GM19099 (cell line): ENCODE data around the gene ERMARD.

Experiments used
- POLR2A ChIP-seq: IDR thresholded peaks from 3 replicates; pipeline ENCODE4 v1.6.1; 2011; ENCODE audit warnings: low read depth; ENCODE audit not compliant: insufficient read length; ENCODE audit errors: extremely low read depth

Gene ERMARD

DNA sequence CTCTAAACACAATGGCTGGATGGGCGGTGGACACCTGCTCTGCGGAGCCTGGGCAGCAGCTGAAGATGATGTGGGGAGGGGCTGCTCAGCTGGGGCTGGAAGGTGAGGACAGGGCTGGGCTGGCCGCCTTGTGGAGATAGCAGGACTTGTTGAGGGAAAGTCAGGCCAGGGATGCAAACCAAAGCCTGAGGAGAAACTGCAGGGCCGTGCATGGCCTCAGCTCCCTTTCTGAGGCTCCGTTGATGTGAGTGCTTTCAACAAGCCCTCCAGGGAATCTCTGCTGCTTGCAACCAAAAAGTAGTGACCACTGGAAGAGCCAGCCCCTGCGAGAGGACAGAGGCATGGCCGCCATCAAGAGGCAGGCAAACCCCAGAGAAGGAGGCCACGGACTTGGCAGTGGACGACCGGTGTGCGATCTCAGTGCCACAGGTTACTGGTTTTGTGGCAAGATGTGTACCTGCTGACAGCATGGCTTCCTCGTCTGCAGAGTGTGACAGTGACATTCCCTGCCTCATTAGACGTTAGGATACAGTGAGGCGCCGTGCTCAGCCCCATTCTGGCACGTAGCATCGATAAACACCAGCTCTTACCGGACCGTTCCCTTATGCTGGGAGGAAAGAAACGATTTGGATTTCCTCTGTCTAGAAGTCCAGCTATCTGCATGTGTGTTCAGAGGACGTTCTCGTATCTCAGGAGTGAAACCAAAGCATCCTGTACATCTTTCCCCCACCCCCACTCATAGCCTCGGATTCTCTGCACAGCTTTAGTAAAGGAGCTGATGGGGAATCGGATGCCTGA lies 37.9 kb downstream of the ERMARD start:
- no peak for TF ChIP-seq POLR2A

DNA sequence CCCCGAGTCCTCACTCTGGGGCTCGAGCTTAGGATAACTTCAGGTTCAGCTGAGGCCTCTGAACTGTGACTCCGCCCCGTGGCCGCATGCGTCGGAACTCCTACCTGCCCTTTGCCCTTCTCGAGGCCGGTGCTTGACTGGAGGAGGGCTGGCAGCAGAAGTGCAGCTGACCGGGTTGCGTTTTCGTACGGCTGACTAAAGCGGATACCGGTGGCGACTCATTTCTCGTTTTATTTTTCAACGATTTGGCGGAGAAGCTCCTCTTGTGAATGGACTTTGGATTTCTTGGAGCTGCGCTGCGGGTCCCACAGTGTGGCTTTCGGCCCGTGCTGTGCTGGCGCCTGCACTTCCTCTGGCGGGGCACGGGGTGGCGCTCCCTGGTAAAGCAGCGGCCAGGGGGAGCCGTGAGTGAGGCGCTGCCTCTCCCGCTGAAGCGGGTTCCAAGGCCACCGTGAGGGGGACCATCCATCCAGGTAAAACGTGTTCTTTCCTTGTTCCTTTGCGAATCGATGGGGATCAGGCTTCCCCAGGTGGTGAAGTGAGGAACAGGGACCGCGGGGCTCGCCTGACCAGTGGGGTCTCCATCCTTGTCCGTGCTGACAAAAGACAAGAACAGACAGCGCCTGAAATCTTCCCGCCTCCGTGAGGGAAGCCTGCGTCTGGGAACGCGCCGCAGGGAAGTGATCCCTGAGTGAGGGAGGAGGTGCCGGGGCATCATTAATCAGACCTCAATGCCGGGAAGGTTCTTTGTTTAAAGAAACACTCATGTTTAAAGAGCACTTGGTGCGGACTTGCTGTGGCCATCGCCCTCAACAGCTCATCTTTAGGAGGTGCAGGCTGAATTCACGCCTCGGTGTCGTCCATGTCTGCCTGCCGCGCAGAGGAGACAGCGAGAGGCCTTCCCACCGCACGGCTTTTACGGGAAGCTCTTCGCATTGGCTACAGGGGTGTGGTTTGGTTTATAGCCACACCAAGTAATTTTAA lies 38.8 kb downstream of the ERMARD start:
- no peak for TF ChIP-seq POLR2A

DNA sequence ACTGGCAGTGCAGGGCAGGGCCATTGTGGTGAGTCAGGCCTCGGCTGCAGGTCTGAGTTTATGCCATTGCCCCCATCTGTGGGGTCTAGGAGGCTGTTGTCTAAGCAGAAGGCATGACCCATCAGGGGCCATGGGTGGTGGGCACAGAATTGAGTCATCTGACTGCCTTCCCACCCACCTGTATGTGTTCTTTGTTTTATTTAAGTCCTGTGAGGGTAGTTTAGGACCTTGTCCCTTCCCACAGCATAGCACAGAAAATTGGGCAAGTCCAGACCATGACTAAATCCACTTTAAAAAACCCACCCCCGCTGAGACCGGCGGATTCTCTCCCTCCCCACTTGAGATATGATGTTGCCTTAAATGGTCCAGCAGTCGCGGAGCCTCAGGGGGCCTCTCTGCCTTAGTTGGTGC lies 40.3 kb downstream of the ERMARD start:
- no peak for TF ChIP-seq POLR2A

DNA sequence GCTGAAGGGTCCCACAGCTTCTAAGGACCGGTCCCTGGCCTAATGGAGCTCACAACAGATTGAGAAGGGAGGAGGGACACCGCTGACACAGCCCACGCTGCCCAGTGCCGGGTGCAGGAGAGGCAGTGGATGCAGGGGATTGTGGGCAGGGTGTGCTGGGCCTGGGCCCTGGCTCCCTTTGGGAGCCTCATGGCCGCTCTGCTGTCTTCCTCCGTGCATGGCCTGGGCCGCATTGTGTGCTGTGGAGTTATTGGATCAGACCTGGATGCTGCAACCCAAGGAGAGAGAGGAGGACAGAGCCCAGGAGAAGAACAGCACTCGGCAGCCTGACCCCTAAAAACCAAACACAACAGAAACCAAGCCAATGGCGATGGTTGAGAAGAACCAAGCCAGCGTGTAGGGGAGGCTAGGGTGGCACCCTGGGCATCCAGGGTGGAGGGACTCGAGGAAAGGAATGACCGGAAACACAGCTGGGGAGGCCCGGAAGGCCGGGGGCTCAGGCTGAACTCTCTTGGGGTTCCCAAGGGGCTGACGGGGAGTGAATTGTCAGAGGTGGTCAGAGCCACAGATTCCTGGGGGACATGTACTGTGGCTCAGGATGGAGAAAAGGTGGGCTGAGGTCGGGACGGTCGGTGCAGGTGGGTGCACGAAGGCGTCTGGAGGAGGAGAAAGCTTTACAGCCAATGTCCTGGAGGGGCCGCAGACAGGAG lies 41.0 kb downstream of the ERMARD start:
- TF ChIP-seq POLR2A = no peak

DNA sequence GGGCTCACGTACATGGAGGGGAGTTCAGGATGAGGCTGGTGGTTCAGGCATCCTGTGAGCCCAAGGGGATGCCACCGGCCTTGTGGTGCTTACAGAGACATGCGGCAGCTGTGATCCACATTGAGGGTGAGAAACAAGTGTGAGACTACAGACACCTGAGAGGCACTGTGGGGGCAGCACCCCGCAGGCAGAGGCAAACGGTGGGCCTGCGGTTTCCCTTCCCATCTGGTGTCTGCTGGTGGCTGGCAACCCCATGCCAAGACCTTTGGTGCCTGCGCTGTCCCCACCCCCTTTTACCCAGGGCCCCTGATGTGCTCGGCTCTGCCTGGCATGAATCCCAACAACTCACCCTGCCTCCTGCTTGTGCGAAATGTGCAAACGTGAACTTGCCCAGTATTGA lies 42.0 kb downstream of the ERMARD start:
- TF ChIP-seq POLR2A = no peak

DNA sequence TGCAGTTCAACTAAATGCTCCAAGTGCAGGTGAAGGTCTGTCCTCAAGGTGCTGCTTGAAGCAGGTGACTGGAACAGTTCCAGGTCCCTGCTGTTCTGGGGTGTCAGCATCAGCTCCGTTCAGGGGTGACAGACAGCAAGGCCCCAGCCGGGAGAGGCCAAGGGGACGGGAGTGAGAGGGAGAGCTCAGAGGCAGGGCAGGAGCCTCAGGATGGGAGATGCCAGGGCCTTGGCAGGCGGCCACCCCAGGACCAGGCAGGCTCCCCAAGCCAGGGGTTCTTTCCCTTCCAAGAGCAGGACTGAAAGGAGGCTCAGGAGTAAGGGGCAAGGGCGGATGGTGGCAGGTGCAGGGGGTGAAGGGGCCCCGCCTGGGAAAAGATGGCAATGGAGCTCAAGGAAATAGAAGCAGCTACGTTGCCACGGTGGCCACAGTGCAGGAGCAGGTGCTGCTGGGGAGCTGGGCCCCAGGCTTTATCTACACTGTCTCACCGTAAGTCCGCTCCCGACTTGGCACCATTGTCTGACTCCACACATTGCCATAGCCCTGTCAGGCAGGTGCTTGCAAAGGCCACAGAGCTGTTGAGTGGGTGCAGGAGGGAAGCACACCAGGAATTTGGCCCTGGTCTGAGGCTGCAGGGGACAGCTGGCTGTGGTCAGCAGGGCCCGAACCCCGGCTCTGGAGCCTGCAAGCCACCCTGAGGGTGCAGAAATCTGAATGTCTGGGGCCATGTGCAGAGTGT lies 43.1 kb downstream of the ERMARD start:
- no peak for TF ChIP-seq POLR2A

DNA sequence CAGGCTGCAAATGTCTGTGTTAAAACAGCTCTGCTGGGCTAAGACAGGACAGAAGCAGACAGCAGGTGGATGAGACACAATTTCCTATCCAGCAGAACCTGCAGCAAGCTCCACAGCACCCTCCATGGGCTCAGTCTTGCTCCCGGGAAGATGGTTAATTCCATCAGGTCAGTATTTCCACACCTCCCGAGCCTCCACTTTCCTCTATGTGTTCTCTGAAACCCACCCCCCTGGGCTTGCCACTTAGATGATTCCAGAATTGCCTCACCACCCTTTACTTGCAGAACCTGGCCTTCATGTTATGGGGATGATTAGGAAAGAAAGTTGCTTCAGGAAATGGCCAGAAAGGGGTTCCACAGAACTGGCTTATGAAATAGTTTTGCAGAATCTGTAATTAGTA lies 43.8 kb downstream of the ERMARD start:
- no peak for TF ChIP-seq POLR2A

DNA sequence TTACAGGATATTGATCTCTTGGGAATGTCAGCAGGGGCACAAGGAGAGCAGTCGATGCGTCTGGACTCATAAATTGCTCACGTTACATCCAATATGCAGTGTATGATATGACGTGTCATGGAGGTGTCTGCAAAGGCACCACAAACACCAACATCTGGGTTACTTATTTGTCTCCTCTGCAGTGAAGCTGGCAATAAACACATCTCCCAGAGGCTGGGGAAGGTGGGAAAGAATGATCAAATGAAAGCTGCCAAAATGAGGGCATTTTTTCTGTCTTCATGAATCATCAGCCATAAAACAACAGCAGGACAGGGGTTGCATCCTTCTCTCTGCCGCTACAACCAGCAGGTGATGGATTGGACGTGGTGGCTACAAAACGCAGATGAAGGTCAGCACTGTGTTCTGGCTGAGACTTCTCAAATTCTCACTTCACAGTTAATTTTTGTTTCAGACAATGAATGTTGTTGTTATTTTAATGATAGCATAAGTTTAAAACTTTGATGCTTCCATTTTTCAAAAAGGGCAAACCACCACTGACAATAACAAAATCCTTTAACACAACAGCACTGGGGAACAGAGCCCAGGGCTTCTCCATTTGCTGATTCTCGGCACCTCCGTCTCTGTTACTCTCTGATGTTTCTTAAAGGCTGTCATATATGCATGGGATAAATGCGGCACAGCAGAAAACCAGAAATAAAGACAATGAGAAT lies 47.5 kb downstream of the ERMARD start:
- no peak for TF ChIP-seq POLR2A

DNA sequence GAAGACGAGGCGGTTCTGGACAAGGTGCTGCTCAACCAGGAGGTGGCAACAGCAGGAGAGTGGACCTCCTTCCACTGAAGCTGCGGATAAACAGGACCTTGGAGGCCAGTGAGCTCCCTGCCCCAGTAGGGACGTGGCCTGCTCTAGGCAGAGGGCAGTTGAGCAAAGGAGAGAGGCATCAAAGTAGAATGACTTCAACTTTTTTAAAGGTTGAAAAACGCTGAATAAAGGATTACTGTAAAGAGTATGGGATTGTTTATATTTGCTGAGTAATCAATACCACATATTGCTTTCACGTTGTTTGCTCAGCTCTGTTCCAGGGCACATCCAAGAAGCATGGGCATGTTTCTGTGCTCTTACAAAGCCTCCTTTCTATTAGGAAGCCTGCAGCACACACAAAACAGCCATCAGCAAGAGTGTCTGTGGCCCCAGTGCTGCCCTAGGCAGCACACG lies 48.1 kb downstream of the ERMARD start:
- no peak for TF ChIP-seq POLR2A

DNA sequence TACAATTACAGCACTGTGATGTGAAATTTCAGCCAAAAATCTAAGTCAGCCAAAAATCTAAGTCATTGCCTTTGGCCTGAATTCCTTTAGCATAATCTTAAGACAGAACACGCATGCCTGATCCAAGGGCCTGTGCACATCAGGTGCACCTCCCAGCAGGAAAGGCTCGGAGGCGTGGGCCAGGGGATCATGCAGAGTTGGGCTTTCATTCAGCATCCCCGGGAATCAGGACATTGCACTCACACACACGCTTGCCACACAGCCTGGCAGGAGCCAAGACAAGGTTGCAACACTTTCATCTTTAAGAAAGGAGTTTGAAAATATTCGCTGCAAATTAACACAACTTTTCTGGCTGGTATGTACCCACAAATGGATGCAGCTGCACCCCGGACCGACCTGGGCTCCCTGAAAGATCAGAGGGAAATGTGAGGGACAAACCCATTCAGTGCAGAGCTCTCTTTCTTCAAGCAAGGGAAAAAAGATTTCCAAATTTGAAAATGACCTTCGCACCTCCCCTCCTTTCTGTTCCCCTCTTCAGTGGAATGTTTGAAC lies 48.8 kb downstream of the ERMARD start:
- no peak for TF ChIP-seq POLR2A

DNA sequence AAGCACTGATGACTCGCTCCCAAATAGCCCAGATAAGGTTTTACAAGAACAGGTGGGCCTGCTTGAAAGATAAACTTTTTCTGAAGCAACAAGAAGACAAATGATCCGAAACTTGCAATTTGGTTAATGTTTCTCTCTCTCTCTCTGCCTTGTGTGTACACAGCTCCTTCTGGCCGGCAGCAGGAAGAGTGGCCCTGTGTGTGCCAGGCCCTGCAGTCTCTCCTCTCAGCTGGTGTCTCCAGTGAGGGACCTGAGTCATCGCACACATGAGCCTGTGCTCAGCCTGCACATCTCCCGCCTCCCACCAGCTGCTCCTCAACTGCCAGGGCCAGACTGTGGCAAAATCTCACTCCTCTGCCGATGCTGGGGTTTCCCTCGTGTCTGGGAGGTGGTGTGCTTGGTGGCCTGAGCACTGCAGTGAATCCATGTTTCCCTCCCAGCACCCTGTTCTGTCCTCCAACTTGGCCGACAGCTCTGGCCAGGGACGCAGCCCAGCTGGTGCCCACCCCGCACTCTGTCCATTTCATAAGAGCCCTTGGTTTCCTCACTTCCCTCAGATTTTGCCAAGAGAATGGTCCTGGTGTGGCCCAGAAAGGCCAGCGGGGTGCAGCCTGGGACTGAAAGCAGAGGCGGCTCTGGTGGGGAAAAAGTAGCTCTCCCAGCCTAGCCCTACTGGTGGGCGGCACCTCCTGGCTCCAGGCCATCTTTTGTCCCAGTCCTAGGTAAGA lies 49.4 kb downstream of the ERMARD start:
- TF ChIP-seq POLR2A = no peak

DNA sequence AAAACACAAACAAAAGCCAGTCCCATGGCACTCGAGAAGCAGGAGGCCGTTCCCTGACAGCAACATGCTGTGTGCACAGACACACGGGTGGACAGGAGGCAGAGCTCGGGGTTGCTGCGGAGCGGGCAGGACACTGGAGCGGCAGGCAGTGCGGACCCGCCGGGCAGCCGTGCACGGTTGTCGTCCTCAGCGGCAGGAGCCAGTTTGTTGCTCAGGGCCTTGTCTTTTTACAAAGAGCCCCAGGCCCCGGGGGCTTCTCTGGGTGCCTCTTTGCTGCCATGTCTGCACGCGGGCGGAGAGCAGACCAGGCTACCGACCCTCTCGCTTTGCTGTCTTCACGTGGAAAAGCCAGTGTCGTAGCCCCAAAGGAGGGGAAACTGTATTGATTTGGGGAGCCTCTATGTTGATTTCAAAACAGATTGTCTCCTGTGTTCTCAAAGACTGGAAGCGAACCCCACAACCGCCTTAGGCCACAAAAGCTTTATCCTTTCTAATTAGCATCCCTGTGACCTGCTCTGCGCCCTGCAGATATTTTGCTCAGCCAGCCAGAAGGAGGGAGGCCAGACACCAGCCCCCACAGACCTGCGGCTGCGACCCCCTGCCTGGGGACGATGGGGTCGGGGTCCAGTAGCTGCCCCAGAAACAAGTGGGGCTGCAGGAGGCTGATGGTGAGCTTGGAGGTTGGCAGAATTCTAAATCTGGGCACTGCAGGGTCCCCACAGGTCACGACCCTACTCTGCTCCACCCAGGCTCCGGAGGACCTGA lies 50.2 kb downstream of the ERMARD start:
- TF ChIP-seq POLR2A = no peak
